GM12878 (cell line): Measurements from ENCODE around the gene SNAPC3. TPM values are rescaled to one million over a fixed set of nuclear protein-coding genes. Genes with fewer than 3 reads are reported as not detected.
A peak's percentile ranks its signal among the peaks of the same experiment; 100 is the strongest.

Source experiments
- ATAC-seq: fragments of 200-7000 bp; cut with Tn5 transposase; 3 replicates; pipeline ENCODE4 v1.9.1; 2020; ENCODE audit warnings: mild to moderate bottlenecking, moderate library complexity
- BruUV-seq: library from RNA; stranded (reverse); fragments of 400-500 nt; replicated peaks from 2 replicates; lab custom pipeline; 2021; lab: Mats Ljungman, UMichigan
- CTCF ChIA-PET: fragments of 300-600 bp; sonication (Branson Sonifier 250); formaldehyde crosslinking; extraction: SDS; loops from one replicate; lab custom pipeline; 2021; ENCODE audit warnings: inconsistent platforms; lab: Yijun Ruan, JAX
- POLR2A ChIA-PET: fragments of 350-600 bp; formaldehyde crosslinking; extraction: SDS; loops from one replicate; lab custom pipeline; 2021; ENCODE audit warnings: inconsistent platforms; lab: Charles Lee
- RAD21 ChIA-PET: fragments of 300-600 bp; sonication (Branson Sonifier 250); formaldehyde crosslinking; loops from one replicate; lab custom pipeline; 2023; ENCODE audit warnings: antibody characterized with exemption; ENCODE audit not compliant: unreplicated experiment; lab: Charles Lee
- SMC1A ChIA-PET: fragments of 300-600 bp; sonication (Branson Sonifier 250); formaldehyde crosslinking; loops from one replicate; lab custom pipeline; 2023; ENCODE audit not compliant: unreplicated experiment, uncharacterized antibody; lab: Charles Lee
- DNase-seq: peaks from one replicate; pipeline ENCODE4 v3.0.0-alpha.2; 2011; ENCODE audit warnings: low read depth, low spot score
- FAIRE-seq: peaks from 3 replicates; lab custom pipeline; 2011; peaks lifted over from hg19 to GRCh38; lab: Jason Lieb, UNC
- H2AFZ ChIP-seq: 2 replicates; pipeline ENCODE4 v1.6.0; 2011; ENCODE audit warnings: low read depth, low read length, control low read depth; ENCODE audit not compliant: control insufficient read depth
- H3K27ac ChIP-seq: 2 replicates; pipeline ENCODE4 v1.5.1; 2011; ENCODE audit warnings: control low read depth; ENCODE audit not compliant: control insufficient read depth, insufficient read depth
- H3K27me3 ChIP-seq, 2 experiments: replicated peaks in 1 of 2; 2 replicates each; pipeline versions ENCODE4 v1.6.0 to v1.6.1; 2011; ENCODE audit warnings: low read length in 1 of 2; ENCODE audit not compliant: control insufficient read depth in 2 of 2, insufficient read depth in 2 of 2
- H3K36me3 ChIP-seq, 2 experiments: 2 replicates each; pipeline ENCODE4 v1.5.1; 2011; ENCODE audit warnings: low read length in 1 of 2; ENCODE audit not compliant: control insufficient read depth in 2 of 2, insufficient read depth in 2 of 2
- H3K4me1 ChIP-seq: 2 replicates; pipeline ENCODE4 v1.6.1; 2011; ENCODE audit warnings: mild to moderate bottlenecking, low read length, moderate library complexity, mixed read lengths; ENCODE audit not compliant: control insufficient read depth, insufficient read depth
- H3K4me2 ChIP-seq: 2 replicates; pipeline ENCODE4 v1.6.0; 2011; ENCODE audit warnings: control low read depth; ENCODE audit not compliant: control insufficient read depth, insufficient read depth
- H3K4me3 ChIP-seq: fragments of 200-600 bp; sonication (generic); 2 replicates; pipeline ENCODE4 v1.5.1; 2016
- H3K79me2 ChIP-seq: 2 replicates; pipeline ENCODE4 v1.6.0; 2011; ENCODE audit warnings: low read length; ENCODE audit not compliant: control insufficient read depth, insufficient read depth
- H3K9ac ChIP-seq: 2 replicates; pipeline ENCODE4 v1.8.0; 2011; ENCODE audit warnings: low read length, control low read depth, mixed read lengths; ENCODE audit not compliant: control insufficient read depth, insufficient read depth
- H3K9me3 ChIP-seq: replicated peaks from 3 replicates; pipeline ENCODE4 v1.5.1; 2011; ENCODE audit warnings: mild to moderate bottlenecking, low read length; ENCODE audit not compliant: control insufficient read depth, insufficient read depth
- H4K20me1 ChIP-seq: 2 replicates; pipeline ENCODE4 v1.6.0; 2011; ENCODE audit not compliant: control insufficient read depth, insufficient read depth
- CHD2 ChIP-seq: IDR thresholded peaks from 2 replicates; pipeline ENCODE4 v1.6.1; 2011; ENCODE audit warnings: low read depth, low read length, improper control_type of control experiment, borderline replicate concordance
- CREM ChIP-seq: IDR thresholded peaks from 2 replicates; pipeline ENCODE4 v1.6.1; 2014; ENCODE audit warnings: antibody characterized with exemption, low read depth
- KLF5 ChIP-seq: fragments of 450-650 bp; IDR thresholded peaks from 2 replicates; pipeline ENCODE4 v1.6.1; 2014; ENCODE audit warnings: mild to moderate bottlenecking; ENCODE audit not compliant: partially characterized antibody
- MTA2 ChIP-seq: fragments of 450-650 bp; IDR thresholded peaks from 2 replicates; pipeline ENCODE4 v1.6.1; 2016; ENCODE audit warnings: low read depth, mild to moderate bottlenecking, moderate library complexity
- MYB ChIP-seq: fragments of 150-350 bp; IDR thresholded peaks from 2 replicates; pipeline ENCODE4 v1.6.1; 2014; ENCODE audit warnings: mild to moderate bottlenecking, low read depth, low read length, borderline replicate concordance
- NR2C1 ChIP-seq: fragments of 450-650 bp; IDR thresholded peaks from 2 replicates; pipeline ENCODE4 v1.6.1; 2017; ENCODE audit warnings: antibody characterized with exemption, mild to moderate bottlenecking, moderate library complexity
- NR2C2 ChIP-seq: IDR thresholded peaks from 2 replicates; pipeline ENCODE4 v1.6.1; 2011; ENCODE audit warnings: borderline replicate concordance, low read depth; ENCODE audit not compliant: control insufficient read depth, insufficient read length
- PML ChIP-seq: IDR thresholded peaks from 2 replicates; pipeline ENCODE4 v1.6.1; 2012; ENCODE audit warnings: low read length, inconsistent platforms
- POLR2AphosphoS5 ChIP-seq: IDR thresholded peaks from 2 replicates; pipeline ENCODE4 v1.6.1; 2011; ENCODE audit warnings: mild to moderate bottlenecking, low read length, inconsistent platforms
- POU2F2 ChIP-seq: IDR thresholded peaks from 3 replicates; pipeline ENCODE4 v1.6.1; 2011; ENCODE audit warnings: low read depth, mild to moderate bottlenecking, low read length, borderline replicate concordance
- RAD21 ChIP-seq: IDR thresholded peaks from 2 replicates; pipeline ENCODE4 v1.6.1; 2011; ENCODE audit warnings: mild to moderate bottlenecking, low read depth, low read length, moderate library complexity; ENCODE audit not compliant: insufficient read depth
- RUNX3 ChIP-seq: IDR thresholded peaks from 2 replicates; pipeline ENCODE4 v1.6.1; 2012; ENCODE audit warnings: low read length, inconsistent platforms
- SIN3A ChIP-seq: IDR thresholded peaks from 2 replicates; pipeline ENCODE4 v1.6.1; 2012; ENCODE audit warnings: low read depth, low read length, improper control_type of control experiment
- SKIL ChIP-seq: fragments of 450-650 bp; IDR thresholded peaks from 2 replicates; pipeline ENCODE4 v1.6.1; 2017; ENCODE audit warnings: mild to moderate bottlenecking, low read depth, inconsistent platforms; ENCODE audit not compliant: poor library complexity, severe bottlenecking
- SPI1 ChIP-seq: IDR thresholded peaks from 2 replicates; pipeline ENCODE4 v1.6.1; 2011; ENCODE audit warnings: low read depth, mild to moderate bottlenecking, low read length, moderate library complexity, borderline replicate concordance; ENCODE audit not compliant: insufficient read depth
- TBL1XR1 ChIP-seq: IDR thresholded peaks from 2 replicates; pipeline ENCODE4 v1.6.1; 2012; ENCODE audit warnings: low read depth, low read length, improper control_type of control experiment
- USF1 ChIP-seq: IDR thresholded peaks from 2 replicates; pipeline ENCODE4 v1.6.1; 2011; ENCODE audit warnings: borderline replicate concordance, low read depth, mild to moderate bottlenecking, moderate library complexity, mixed read lengths, low read length; ENCODE audit not compliant: insufficient read depth; ENCODE audit errors: extremely low read length
- YBX1 ChIP-seq: fragments of 450-650 bp; IDR thresholded peaks from 2 replicates; pipeline ENCODE4 v1.6.1; 2016; ENCODE audit warnings: antibody characterized with exemption
- WGBS: methylation state at CpG from one replicate; pipeline ENCODE4 v1.1.6; 2016; ENCODE audit warnings: low lambda C conversion rate; ENCODE audit not compliant: insufficient replicate concordance, insufficient coverage; ENCODE audit errors: missing lambda C conversion rate; 5-methylcytosine and 5-hydroxymethylcytosine counted together
- in situ Hi-C: fragments of 300-500 bp; cut with MboI; formaldehyde crosslinking; loops from 9 replicates; pipeline ENCODE4 v1.14.3; 2018; ENCODE audit warnings: mixed read lengths
- intact Hi-C: fragments of 100-400 bp; cut with micrococcal nuclease; formaldehyde crosslinking; loops from one replicate; pipeline ENCODE4 v1.14.2; 2022; ENCODE audit not compliant: unreplicated experiment
- polyA plus RNA-seq, 11 experiments: library from polyadenylated mRNA; depleted of rRNA in 4 of 11; unstranded in 6 of 11; stranded (reverse) in 5 of 11; fragments of >200 nt; fragmentation: Nextera tagmentation in 4 of 11; fragmentation: Illumina TruSeq in 1 of 11; extraction: Ambion mirVana in 4 of 11; extraction: Trizol in 1 of 11; gene quantifications; 1 replicate in 1 of 11; 2 replicates in 10 of 11; pipeline versions ENCODE4 v1.2.1 to v1.2.3, GENCODE V29; 2011 to 2016; ENCODE audit warnings: inconsistent platforms in 2 of 11, missing spikeins in 2 of 11, low read depth in 1 of 11
- total RNA-seq, 4 experiments: library from RNA; depleted of rRNA in 3 of 4; stranded (reverse); fragments of >200 nt in 3 of 4; fragmentation: Illumina TruSeq in 1 of 4; extraction: Trizol in 1 of 4; gene quantifications; 2 replicates each; pipeline versions ENCODE4 v1.2.1 to v1.2.3, GENCODE V29; 2013 to 2021
- TF ChIP-seq, protein P1 (sequence below): fragments of 450-650 bp; IDR thresholded peaks from 2 replicates; pipeline ENCODE4 v1.6.1; 2018; ENCODE audit warnings: mild to moderate bottlenecking, low read depth, moderate library complexity; ENCODE audit not compliant: partially characterized antibody

The SNAPC3 gene
- total and polyA plus RNA-seq, 10 of the 15 experiments (the other 5 are each of a cell fraction or from before 2014, with no cell fraction given): 5.7 to 47.4 (median 24.6) TPM

DNA sequence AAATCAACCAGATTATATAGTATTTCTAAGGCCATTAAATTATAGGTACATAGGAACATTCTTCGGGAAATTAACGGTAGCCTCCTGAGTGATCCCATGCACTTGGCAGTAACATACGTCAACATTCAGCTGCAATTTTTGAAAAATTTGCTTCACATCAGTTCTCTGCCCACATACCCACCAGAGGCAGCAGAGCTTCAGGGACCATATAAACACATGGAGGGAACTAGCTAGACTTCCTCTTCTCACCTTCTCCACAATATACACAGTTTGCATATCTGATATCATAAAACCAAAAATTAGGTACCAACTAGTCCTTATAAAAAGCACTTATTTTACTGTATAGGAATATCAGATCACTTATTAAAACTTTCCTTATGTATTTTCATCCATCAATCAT, 83.2 kb downstream of the SNAPC3 start:
- no TSS peak for BruUV-seq
- RAD21 ChIA-PET: interaction anchor here (0.7 to 2.6 kb wide), 13 partner anchors 10 to 295 kb away, joined by 3 to 32 read pairs (median 6); partner anchors contain the start of genes CCDC171 and SNAPC3
- no peak for FAIRE-seq
- TF ChIP-seq NR2C1 (no peak), KLF5 (no peak), MYB (no peak), PML (no peak), CREM (no peak), SKIL (no peak), SIN3A (no peak), USF1 (no peak), RAD21 (peak; percentile 29; the same call in 1 of the 2 replicates), MTA2 (no peak), RUNX3 (0 out of 2 replicates have a peak, but pooled peaks have one; percentile 9), YBX1 (no peak), POU2F2 (no peak), POLR2AphosphoS5 (no peak), SPI1 (peak; percentile 76; the same call in 1 of the 2 replicates), CHD2 (no peak), NR2C2 (no peak), TBL1XR1 (no peak)
- TF ChIP-seq, protein P1, sequence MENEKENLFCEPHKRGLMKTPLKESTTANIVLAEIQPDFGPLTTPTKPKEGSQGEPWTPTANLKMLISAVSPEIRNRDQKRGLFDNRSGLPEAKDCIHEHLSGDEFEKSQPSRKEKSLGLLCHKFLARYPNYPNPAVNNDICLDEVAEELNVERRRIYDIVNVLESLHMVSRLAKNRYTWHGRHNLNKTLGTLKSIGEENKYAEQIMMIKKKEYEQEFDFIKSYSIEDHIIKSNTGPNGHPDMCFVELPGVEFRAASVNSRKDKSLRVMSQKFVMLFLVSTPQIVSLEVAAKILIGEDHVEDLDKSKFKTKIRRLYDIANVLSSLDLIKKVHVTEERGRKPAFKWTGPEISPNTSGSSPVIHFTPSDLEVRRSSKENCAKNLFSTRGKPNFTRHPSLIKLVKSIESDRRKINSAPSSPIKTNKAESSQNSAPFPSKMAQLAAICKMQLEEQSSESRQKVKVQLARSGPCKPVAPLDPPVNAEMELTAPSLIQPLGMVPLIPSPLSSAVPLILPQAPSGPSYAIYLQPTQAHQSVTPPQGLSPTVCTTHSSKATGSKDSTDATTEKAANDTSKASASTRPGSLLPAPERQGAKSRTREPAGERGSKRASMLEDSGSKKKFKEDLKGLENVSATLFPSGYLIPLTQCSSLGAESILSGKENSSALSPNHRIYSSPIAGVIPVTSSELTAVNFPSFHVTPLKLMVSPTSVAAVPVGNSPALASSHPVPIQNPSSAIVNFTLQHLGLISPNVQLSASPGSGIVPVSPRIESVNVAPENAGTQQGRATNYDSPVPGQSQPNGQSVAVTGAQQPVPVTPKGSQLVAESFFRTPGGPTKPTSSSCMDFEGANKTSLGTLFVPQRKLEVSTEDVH: no peak

More for the DNA sequence above, 83.2 kb downstream of the SNAPC3 start:
- 0 out of 3 replicates have a peak, but pooled peaks cover 1% of the 10 kb centered on the region for H3K9me3 ChIP-seq
- peaks cover 93% of the 10 kb centered on the region for H3K79me2 ChIP-seq
- WGBS: 100% methylated on average over 3 of the region's 3 CpGs
- in situ Hi-C loops (no loop called here), intact Hi-C loops (loop anchor here (1.0 to 2.0 kb wide), 2 partner anchors 27 to 47 kb away; partner anchors contain the start of gene CCDC171)
- no peak overlapping the region for H3K27ac ChIP-seq
- H3K9ac ChIP-seq: no peak overlapping the region
- H2AFZ ChIP-seq: no peak overlapping the region
- peak overlapping the region; percentile 93; the same call in 1 of the 2 replicates for H3K4me3 ChIP-seq
- H3K27me3 ChIP-seq: no peaks in the 10 kb centered on the region
- ATAC-seq: peak; percentile 41
- H3K4me1 ChIP-seq: no peaks in the 10 kb centered on the region
- H3K36me3 ChIP-seq: peaks cover 4 to 19% of the 10 kb centered on the region in 2 experiments
- peak overlapping the region; percentile 45 for H3K4me2 ChIP-seq
- CTCF ChIA-PET: interaction anchor here (0.7 to 4.2 kb wide), 19 partner anchors 8 to 135 kb away, joined by 3 to 32 read pairs (median 4); partner anchors contain the start of gene CCDC171
- no peak for DNase-seq
- POLR2A ChIA-PET: interaction anchor here (0.7 to 1.4 kb wide), 3 partner anchors 24 to 47 kb away, joined by 3 to 4 read pairs (median 3); partner anchors contain the start of gene CCDC171
- H4K20me1 ChIP-seq: no peaks in the 10 kb centered on the region; the same call in 1 of the 2 replicates
- SMC1A ChIA-PET: interaction anchor here (0.6 to 6.5 kb wide), 20 partner anchors 9 to 117 kb away, joined by 3 to 100 read pairs (median 6); no protein-coding TSS in a partner anchor
